ENCODE measurements around the gene PRSS27.

The PRSS27 gene

GRCh38 chr16:2704166-2704982, 15.7 kb downstream of the PRSS27 start:
- no peak overlapping the region for H3K4me3 ChIP-seq (ENCODE audit: low read depth, low read length)
- TF ChIP-seq CTCF (IDR thresholded peaks at IDR 0.05; ENCODE audit: low read depth, low read length), result no peak
- TF ChIP-seq MYC (IDR thresholded peaks at IDR 0.05; ENCODE audit: low read depth, low read length), result no peak
- no peak for TF ChIP-seq POLR2A (IDR thresholded peaks at IDR 0.05; ENCODE audit: extremely low read depth, insufficient read length)
- no peak for TF ChIP-seq MAX (IDR thresholded peaks at IDR 0.05; ENCODE audit: low read depth, low read length)

GRCh38 chr16:2702871-2703745, 16.9 kb downstream of the PRSS27 start:
- TF ChIP-seq MYC (IDR thresholded peaks at IDR 0.05; ENCODE audit: low read depth, low read length), result no peak
- TF ChIP-seq POLR2A (IDR thresholded peaks at IDR 0.05; ENCODE audit: extremely low read depth, insufficient read length), result no peak
- TF ChIP-seq MAX (IDR thresholded peaks at IDR 0.05; ENCODE audit: low read depth, low read length), result no peak
- no peak for TF ChIP-seq CTCF (IDR thresholded peaks at IDR 0.05; ENCODE audit: low read depth, low read length)
- H3K4me3 ChIP-seq (ENCODE audit: low read depth, low read length), result no peak overlapping the region
- no peak for DNase-seq (ENCODE audit: low read depth)

More at GRCh38 chr16:2704166-2704982, 15.7 kb downstream of the PRSS27 start:
- DNase-seq (ENCODE audit: low read depth), result no peak

- DNase-seq (ENCODE audit: low read depth), result no peak
- TF ChIP-seq CTCF (IDR thresholded peaks at IDR 0.05; ENCODE audit: low read depth, low read length), result no peak
- H3K4me3 ChIP-seq (ENCODE audit: low read depth, low read length), result no peak overlapping the region
Observed at GRCh38 chr16:2702438-2702825, 17.6 kb downstream of the PRSS27 start.

GRCh38 chr16:2701713-2702437, 18.1 kb downstream of the PRSS27 start:
- no peak for DNase-seq (ENCODE audit: low read depth)
- TF ChIP-seq MYC (IDR thresholded peaks at IDR 0.05; ENCODE audit: low read depth, low read length) (no peak), CTCF (IDR thresholded peaks at IDR 0.05; ENCODE audit: low read depth, low read length) (no peak), POLR2A (IDR thresholded peaks at IDR 0.05; ENCODE audit: extremely low read depth, insufficient read length) (no peak), MAX (IDR thresholded peaks at IDR 0.05; ENCODE audit: low read depth, low read length) (no peak)
- no peak overlapping the region for H3K4me3 ChIP-seq (ENCODE audit: low read depth, low read length)

GRCh38 chr16:2701272-2701671, 18.8 kb downstream of the PRSS27 start:
- DNase-seq (ENCODE audit: low read depth), result no peak
- TF ChIP-seq MAX (IDR thresholded peaks at IDR 0.05; ENCODE audit: low read depth, low read length) (no peak), CTCF (IDR thresholded peaks at IDR 0.05; ENCODE audit: low read depth, low read length) (no peak), MYC (IDR thresholded peaks at IDR 0.05; ENCODE audit: low read depth, low read length) (no peak), POLR2A (IDR thresholded peaks at IDR 0.05; ENCODE audit: extremely low read depth, insufficient read length) (no peak)
- H3K4me3 ChIP-seq (ENCODE audit: low read depth, low read length), result no peak overlapping the region

Measured in NB4 (cell line).